LNCAP (cell line): Measurements from ENCODE around the gene SPSB4.

Source experiments
- CTCF ChIP-seq: fragments of 450-650 bp; IDR thresholded peaks from 2 replicates; pipeline ENCODE4 v1.5.1; 2017; ENCODE audit warnings: mild to moderate bottlenecking

SPSB4 gene

GRCh38 chr3:141112686-141113297 lies 61.6 kb downstream of the SPSB4 start:
- TF ChIP-seq CTCF: no peak

DNA sequence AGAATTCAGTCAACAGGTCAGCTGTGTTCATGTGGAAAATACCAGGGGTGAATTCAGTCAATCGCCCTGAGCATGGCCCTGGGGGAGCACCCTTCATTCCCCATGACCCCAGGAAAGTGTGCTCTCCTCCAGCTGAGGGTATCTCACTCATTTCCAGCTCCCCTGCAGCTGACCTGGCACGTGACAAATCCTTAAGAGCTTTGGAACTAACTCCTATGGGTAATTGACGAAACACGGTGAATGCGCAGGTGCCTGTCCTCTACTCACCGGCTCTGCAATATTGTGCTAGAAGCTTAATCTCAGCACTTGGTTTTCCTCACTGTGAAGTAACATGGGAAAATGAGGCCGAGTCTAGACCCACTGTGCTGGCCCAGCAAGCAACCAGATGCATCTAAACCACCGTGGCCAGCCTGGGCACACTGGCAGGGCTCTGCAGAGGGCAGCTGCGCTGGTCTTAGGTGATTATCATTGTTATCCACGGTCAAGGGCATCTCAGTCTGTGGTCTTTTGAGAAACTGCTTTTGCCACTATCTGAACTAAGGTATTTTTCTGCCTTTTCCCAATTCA lies 63.1 kb downstream of the SPSB4 start:
- TF ChIP-seq CTCF: no peak

DNA sequence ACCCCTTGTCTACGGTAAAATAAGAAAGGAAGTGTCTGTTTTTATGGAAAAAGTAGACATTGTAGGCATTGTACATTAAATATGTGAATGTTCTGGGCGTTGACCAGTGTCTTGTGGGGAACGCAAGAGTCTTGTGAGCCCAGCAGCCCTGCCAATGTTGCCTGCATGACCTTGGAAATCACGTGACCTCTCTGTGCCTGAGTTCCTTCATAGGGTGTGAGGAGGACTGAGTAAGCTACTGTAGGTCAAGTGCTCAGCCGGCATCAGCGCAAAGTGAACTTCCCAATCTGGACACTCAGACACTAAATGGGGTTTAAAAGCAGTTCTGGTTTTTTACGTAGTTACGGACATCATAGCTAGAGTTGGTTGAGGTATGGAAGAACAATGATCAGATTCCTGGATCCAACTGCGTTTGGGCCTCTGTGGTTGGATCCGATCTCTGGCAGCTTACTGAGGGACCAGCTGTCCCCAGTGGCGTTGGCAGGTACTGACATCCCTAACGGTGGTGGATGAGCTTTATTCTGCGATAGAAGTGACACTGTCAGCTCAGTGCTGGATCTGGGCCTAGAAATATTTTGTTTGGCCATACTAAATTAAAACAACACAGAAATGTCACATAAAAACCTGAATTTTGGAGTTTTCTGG lies 63.8 kb downstream of the SPSB4 start:
- TF ChIP-seq CTCF: 0 out of 2 replicates have a peak, but pooled peaks have one; percentile 30

- no peak for TF ChIP-seq CTCF
Observed at GRCh38 chr3:141115789-141116541, 64.8 kb downstream of the SPSB4 start.

DNA sequence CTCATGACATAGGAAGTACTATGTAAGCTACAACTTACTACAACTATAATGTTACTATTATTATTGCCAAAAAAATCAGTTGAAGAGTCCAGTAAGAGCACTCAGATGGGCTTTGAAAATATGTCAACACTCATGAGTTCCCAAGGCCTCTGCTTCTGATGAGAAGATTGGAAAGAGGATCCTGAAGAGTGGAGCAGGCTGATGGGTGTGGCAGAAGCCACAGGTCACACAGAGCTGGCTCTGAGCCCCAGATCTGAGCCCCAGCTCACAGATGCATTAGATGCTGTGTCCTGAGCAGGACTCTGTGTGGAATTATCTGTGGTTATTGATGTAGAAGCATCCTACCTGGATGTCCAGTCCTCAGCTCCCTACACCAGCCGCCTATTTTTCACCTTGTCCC lies 65.6 kb downstream of the SPSB4 start:
- TF ChIP-seq CTCF: no peak

DNA sequence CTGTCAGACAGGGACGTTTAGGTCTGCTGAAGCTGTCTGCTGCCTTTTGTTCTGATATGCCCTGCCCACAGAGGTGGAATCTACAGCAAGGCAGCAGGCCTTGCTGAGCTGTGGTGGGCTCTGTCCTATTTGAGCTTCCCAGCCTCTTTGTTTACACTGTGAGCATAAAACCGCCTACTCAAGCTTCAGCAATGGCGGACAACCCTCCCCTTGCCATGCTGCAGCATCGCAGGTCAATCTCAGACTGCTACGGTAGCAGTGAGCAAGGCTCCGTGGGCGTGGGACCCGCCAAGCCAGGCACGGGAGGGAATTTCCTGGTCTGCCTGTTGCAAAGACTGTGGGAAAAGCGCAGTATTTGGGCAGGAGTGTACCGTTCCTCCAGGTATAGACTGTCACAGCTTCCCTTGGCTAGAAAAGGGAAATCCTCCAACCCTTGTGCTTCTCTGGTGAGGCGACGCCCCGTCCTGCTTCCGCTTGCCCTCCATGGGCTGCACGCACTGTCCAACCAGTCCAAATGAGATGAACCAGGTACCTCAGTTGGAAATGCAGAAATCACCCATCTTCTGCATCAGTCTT lies 71.4 kb downstream of the SPSB4 start:
- TF ChIP-seq CTCF: no peak

DNA sequence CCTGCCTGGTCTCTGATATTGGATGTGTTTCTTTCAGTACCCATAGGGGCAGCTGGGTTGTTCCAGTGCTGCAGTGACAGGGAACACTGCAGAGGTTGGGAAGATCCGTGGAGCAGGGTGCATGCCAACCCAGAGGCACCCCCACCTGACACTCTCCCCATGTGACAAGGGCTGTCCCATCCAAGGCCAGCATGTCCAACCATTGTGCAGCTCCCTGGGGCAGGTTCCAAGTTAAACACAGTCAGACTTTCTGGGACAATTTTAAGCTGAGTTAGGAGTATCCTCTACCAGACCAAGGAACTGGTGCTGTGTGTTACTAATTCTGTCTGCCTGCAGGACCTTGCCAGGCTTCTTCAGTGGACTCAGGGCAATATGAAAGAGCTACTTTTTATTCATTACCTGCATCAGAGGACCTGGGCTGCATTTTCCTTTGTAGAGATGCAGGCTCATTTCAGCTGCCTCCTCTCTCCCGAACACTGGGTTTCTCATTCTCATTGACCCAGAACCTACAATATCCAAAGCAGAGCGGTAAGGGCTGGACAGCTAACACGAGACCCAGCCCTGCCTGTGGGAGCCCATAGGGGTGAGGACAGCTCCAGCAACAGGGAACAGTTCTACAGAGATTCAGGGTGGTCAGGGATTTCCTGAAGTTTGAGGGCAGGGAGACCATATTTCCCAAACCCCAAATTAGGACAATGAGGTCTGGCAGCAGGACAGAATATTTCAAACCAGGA lies 72.7 kb downstream of the SPSB4 start:
- TF ChIP-seq CTCF: no peak
